Osteoblast (primary cell): ENCODE measurements around the gene CAMTA1. TPM values are rescaled to one million over a fixed set of nuclear protein-coding genes. Genes with fewer than 3 reads are reported as not detected.

Source experiments
- DNase-seq: peaks from one replicate; pipeline ENCODE4 v3.0.0; 2011; ENCODE audit warnings: low spot score, mixed read lengths; ENCODE audit not compliant: insufficient read length; ENCODE audit errors: missing footprints
- H2AFZ ChIP-seq: 2 replicates; pipeline ENCODE4 v1.6.0; 2011; ENCODE audit warnings: mild to moderate bottlenecking, low read length
- H3K27ac ChIP-seq: 2 replicates; pipeline ENCODE4 v1.5.1; 2011; ENCODE audit warnings: mild to moderate bottlenecking, low read depth, low read length, moderate library complexity
- H3K27me3 ChIP-seq: 2 replicates; pipeline ENCODE4 v1.6.0; 2012; ENCODE audit warnings: mild to moderate bottlenecking, control low read depth, inconsistent platforms, low read length, moderate library complexity; ENCODE audit not compliant: insufficient read depth
- H3K36me3 ChIP-seq: 2 replicates; pipeline ENCODE4 v1.5.1; 2011; ENCODE audit warnings: mild to moderate bottlenecking, low read length, control low read depth, moderate library complexity; ENCODE audit not compliant: insufficient read depth
- H3K4me1 ChIP-seq: 2 replicates; pipeline ENCODE4 v1.5.1; 2011; ENCODE audit warnings: mild to moderate bottlenecking, low read length, control low read depth, moderate library complexity; ENCODE audit not compliant: insufficient read depth
- H3K4me2 ChIP-seq: 2 replicates; pipeline ENCODE4 v1.6.0; 2011; ENCODE audit warnings: mild to moderate bottlenecking, low read length; ENCODE audit not compliant: insufficient read depth
- H3K4me3 ChIP-seq: fragments of 200-600 bp; sonication (generic); 3 replicates; pipeline ENCODE4 v1.5.1; 2012; ENCODE audit warnings: mild to moderate bottlenecking, low read length, inconsistent platforms; ENCODE audit not compliant: insufficient read depth
- H3K79me2 ChIP-seq: 2 replicates; pipeline ENCODE4 v1.6.0; 2012; ENCODE audit warnings: mild to moderate bottlenecking, low read length, control low read depth, inconsistent platforms; ENCODE audit not compliant: insufficient read depth
- H3K9me3 ChIP-seq: 2 replicates; pipeline ENCODE4 v1.5.1; 2011; ENCODE audit warnings: low read depth, low read length, control low read depth
- H4K20me1 ChIP-seq: 2 replicates; pipeline ENCODE4 v1.6.0; 2012; ENCODE audit warnings: mild to moderate bottlenecking, low read length, control low read depth; ENCODE audit not compliant: insufficient read depth
- total RNA-seq: library from RNA; depleted of rRNA; stranded (reverse); fragments of >200 nt; gene quantifications from 2 replicates; pipeline ENCODE4 v1.2.3, GENCODE V29; 2012
- TF ChIP-seq, protein P1 (sequence below): IDR thresholded peaks from 2 replicates; pipeline ENCODE4 v1.5.1; 2011; ENCODE audit warnings: mild to moderate bottlenecking, low read depth, low read length, moderate library complexity; ENCODE audit errors: extremely low read depth

CAMTA1 gene
- total RNA-seq, 1 donor: 47.4 TPM

DNA sequence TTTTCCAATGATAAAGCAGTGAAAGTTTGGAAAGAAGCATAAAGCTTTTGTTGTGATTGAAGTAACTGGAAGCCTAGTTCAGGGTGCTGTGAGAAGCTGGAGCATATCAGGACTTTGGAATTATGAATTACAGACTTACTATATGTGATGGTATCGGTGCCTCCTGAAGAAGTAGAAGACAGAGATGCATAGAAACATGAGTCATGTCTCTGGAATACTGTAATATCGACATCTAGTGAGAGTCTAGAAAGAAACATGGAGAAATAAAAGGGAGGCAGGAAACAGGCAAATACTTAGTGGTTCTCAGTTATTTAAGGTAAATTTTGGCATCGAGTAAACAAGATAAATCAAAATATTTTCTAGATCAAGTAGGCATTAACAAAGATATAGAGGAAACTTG is 103.0 kb downstream of the CAMTA1 start:
- no peak for DNase-seq
- TF ChIP-seq, protein P1, sequence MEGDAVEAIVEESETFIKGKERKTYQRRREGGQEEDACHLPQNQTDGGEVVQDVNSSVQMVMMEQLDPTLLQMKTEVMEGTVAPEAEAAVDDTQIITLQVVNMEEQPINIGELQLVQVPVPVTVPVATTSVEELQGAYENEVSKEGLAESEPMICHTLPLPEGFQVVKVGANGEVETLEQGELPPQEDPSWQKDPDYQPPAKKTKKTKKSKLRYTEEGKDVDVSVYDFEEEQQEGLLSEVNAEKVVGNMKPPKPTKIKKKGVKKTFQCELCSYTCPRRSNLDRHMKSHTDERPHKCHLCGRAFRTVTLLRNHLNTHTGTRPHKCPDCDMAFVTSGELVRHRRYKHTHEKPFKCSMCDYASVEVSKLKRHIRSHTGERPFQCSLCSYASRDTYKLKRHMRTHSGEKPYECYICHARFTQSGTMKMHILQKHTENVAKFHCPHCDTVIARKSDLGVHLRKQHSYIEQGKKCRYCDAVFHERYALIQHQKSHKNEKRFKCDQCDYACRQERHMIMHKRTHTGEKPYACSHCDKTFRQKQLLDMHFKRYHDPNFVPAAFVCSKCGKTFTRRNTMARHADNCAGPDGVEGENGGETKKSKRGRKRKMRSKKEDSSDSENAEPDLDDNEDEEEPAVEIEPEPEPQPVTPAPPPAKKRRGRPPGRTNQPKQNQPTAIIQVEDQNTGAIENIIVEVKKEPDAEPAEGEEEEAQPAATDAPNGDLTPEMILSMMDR: no peak
- Histone ChIP-seq H3K27me3 (no peaks in the 10 kb centered on the region), H3K27ac (no peak overlapping the region), H4K20me1 (peaks cover 3% of the 10 kb centered on the region), H3K4me3 (no peak overlapping the region), H3K4me2 (no peak overlapping the region), H2AFZ (no peak overlapping the region), H3K9me3 (no peaks in the 10 kb centered on the region), H3K79me2 (no peaks in the 10 kb centered on the region), H3K4me1 (peaks cover 4% of the 10 kb centered on the region), H3K36me3 (no peaks in the 10 kb centered on the region)

DNA sequence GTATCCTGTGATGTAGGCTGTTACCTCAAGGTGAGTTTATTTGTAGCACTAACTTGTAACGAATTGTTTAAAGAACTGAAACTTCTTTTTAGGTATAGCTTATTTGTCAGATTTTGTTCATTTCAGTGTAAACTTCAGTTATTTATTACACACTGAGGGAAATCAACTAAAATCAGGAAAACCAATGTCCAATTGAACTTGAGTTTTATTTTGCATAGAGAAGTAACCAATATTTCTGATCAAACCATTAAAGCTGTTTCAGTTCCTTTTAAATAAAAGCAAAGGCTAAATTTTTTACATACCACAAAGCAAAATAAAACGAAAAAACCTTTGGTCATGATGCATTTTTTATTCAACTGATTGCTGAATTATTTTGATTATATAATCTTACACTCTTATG is 103.6 kb downstream of the CAMTA1 start:
- H3K27ac ChIP-seq: no peak overlapping the region
- DNase-seq: no peak
- no peaks in the 10 kb centered on the region for H3K79me2 ChIP-seq
- H3K4me1 ChIP-seq: peaks cover 4% of the 10 kb centered on the region
- no peaks in the 10 kb centered on the region for H3K9me3 ChIP-seq
- H3K36me3 ChIP-seq: no peaks in the 10 kb centered on the region
- no peaks in the 10 kb centered on the region for H4K20me1 ChIP-seq
- no peaks in the 10 kb centered on the region for H3K27me3 ChIP-seq
- TF ChIP-seq, protein P1: no peak
- H3K4me2 ChIP-seq: no peak overlapping the region
- H2AFZ ChIP-seq: no peak overlapping the region
- H3K4me3 ChIP-seq: no peak overlapping the region

GRCh38 chr1:6889875-6890480 is 104.7 kb downstream of the CAMTA1 start:
- H3K36me3 ChIP-seq: no peaks in the 10 kb centered on the region
- no peak overlapping the region for H2AFZ ChIP-seq
- H3K79me2 ChIP-seq: no peaks in the 10 kb centered on the region
- TF ChIP-seq, protein P1: peak; percentile 96
- no peak for DNase-seq
- H3K4me3 ChIP-seq: no peak overlapping the region
- H3K27ac ChIP-seq: no peak overlapping the region
- H3K27me3 ChIP-seq: no peaks in the 10 kb centered on the region
- H3K4me1 ChIP-seq: peaks cover 4% of the 10 kb centered on the region
- no peak overlapping the region for H3K4me2 ChIP-seq
- H3K9me3 ChIP-seq: no peaks in the 10 kb centered on the region
- no peaks in the 10 kb centered on the region for H4K20me1 ChIP-seq

- no peak overlapping the region for H3K4me3 ChIP-seq
- TF ChIP-seq, protein P1: no peak
- no peaks in the 10 kb centered on the region for H3K9me3 ChIP-seq
- no peak overlapping the region for H3K27ac ChIP-seq
- no peak overlapping the region for H3K4me2 ChIP-seq
- H3K79me2 ChIP-seq: no peaks in the 10 kb centered on the region
- no peaks in the 10 kb centered on the region for H4K20me1 ChIP-seq
- no peak for DNase-seq
- no peak overlapping the region for H2AFZ ChIP-seq
- H3K4me1 ChIP-seq: peaks cover 4% of the 10 kb centered on the region
- no peaks in the 10 kb centered on the region for H3K36me3 ChIP-seq
- H3K27me3 ChIP-seq: no peaks in the 10 kb centered on the region
These were observed 105.4 kb downstream of the CAMTA1 start for GRCh38 chr1:6890686-6891085.
